Neuron (in vitro differentiated cells): ENCODE data around the gene KLHL42.

Experiments used
- H2AFZ ChIP-seq: one replicate; pipeline ENCODE4 v1.6.1; 2013; ENCODE audit warnings: low read depth, mild to moderate bottlenecking, inconsistent platforms, low read length, moderate library complexity
- H3K27me3 ChIP-seq: one replicate; pipeline ENCODE4 v1.6.1; 2013; ENCODE audit warnings: low read length; ENCODE audit not compliant: insufficient read depth
- H3K36me3 ChIP-seq: one replicate; pipeline ENCODE4 v1.6.1; 2013; ENCODE audit warnings: low read length; ENCODE audit not compliant: insufficient read depth
- H3K4me1 ChIP-seq: one replicate; pipeline ENCODE4 v1.6.1; 2013; ENCODE audit warnings: low read length; ENCODE audit not compliant: insufficient read depth
- H3K4me3 ChIP-seq: 2 replicates; pipeline ENCODE4 v1.5.1; 2013; ENCODE audit warnings: mild to moderate bottlenecking, low read length, moderate library complexity
- H3K9me3 ChIP-seq: one replicate; pipeline ENCODE4 v1.6.1; 2013; ENCODE audit warnings: low read length

Gene KLHL42

GRCh38 chr12:27766587-27766986, 13.4 kb upstream of the KLHL42 start:
- no peak overlapping the region for H2AFZ ChIP-seq
- no peaks in the 10 kb centered on the region for H3K36me3 ChIP-seq
- no peaks in the 10 kb centered on the region for H3K9me3 ChIP-seq
- no peaks in the 10 kb centered on the region for H3K4me1 ChIP-seq
- H3K27me3 ChIP-seq: no peaks in the 10 kb centered on the region
- no peak overlapping the region for H3K4me3 ChIP-seq

DNA sequence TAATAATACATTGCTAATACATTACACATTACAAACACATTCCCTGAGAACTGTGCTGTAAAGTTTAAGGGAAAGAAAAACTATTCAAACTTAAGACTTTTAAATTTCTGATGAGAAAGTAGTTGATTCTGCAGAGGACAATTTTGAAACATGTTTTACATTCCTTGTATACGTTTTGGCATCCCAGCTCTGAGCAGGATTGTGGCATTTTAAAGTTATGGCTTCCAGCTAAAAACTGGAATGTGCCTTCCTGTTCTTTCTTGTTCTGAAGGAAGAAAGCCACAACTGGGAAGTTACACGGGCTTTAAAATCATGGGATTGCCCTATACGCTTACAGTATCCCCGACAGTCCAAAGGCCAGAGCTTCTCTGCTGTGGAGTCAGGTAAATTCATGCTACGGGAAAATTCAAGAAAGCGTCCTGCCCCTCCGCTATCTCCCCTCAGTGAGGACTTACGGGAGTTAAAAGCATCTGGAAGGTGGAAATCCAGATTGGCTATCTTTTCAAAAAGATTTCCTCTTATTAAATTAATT, 10.8 kb upstream of the KLHL42 start:
- no peak overlapping the region for H3K4me3 ChIP-seq
- no peaks in the 10 kb centered on the region for H3K9me3 ChIP-seq
- H2AFZ ChIP-seq: no peak overlapping the region
- H3K27me3 ChIP-seq: no peaks in the 10 kb centered on the region
- H3K4me1 ChIP-seq: no peaks in the 10 kb centered on the region
- H3K36me3 ChIP-seq: no peaks in the 10 kb centered on the region

DNA sequence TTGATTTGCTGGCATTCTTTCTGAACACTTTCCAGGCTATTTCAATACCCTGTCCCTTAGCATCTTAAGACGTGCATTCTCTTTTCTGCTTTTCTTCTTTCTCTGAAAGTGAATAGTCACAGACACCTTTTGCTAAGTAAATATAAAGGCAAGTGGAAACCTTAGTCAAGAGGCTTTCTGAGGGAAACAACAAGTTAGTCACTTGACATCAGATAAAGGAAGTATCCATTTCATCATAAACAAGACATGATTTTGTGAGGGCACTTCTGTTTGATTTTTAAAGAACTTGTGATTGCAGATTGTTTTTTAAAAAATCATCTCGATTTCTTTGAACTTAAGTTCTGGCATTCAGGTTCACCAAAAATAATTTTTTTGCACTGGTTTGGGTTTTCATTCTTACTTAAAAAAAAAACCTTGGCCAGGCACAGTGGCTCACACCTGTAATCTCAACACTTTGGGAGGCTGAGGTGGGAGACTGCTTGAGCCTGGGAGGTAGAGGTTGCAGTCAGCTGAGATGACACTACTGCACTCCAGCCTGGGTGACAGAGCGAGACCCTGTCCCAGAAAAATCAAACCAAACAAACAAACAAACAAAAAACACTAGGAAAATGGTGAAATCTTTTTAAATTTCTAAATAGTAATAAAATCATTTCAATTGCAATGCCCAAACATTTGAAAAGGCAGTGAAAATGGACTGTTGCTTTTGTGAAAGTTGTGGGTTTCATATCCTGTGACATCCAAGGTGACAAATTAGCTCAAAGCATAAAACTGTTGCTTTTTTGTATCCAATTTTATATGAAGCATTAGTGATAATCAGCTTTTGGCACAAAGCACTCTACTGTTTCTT, 8.3 kb upstream of the KLHL42 start:
- Histone ChIP-seq H3K9me3 (no peaks in the 10 kb centered on the region), H3K27me3 (no peaks in the 10 kb centered on the region), H3K4me1 (no peaks in the 10 kb centered on the region), H2AFZ (no peak overlapping the region), H3K4me3 (no peak overlapping the region), H3K36me3 (no peaks in the 10 kb centered on the region)

GRCh38 chr12:27772328-27773049, 7.5 kb upstream of the KLHL42 start:
- Histone ChIP-seq H3K4me3 (no peak overlapping the region), H2AFZ (no peak overlapping the region)

DNA sequence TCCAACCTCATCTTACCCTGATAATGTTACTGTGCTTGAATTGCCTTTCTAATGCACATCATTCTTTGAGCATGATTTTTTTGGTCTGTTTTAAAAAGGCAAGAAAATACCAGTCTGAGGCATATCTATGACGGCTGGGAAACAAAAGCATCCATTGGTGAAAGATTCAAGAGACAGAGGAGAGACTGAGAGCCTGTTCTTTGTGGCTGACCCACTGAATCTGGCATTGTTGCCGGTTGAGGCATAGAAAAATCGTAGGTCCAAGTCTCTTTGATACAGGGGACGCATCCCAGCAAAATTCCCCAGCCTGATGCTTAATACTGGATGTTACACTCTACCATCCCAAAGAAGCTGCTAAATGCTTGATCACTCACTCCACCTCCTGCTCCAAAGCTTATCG, 2.9 kb upstream of the KLHL42 start:
- no peak overlapping the region for H2AFZ ChIP-seq
- peaks cover 6% of the 10 kb centered on the region for H3K36me3 ChIP-seq
- H3K27me3 ChIP-seq: no peaks in the 10 kb centered on the region
- H3K4me1 ChIP-seq: peaks cover 17% of the 10 kb centered on the region
- H3K4me3 ChIP-seq: no peak overlapping the region
- no peaks in the 10 kb centered on the region for H3K9me3 ChIP-seq

More at GRCh38 chr12:27772328-27773049, 7.5 kb upstream of the KLHL42 start:
- Histone ChIP-seq H3K9me3 (no peaks in the 10 kb centered on the region), H3K27me3 (no peaks in the 10 kb centered on the region), H3K4me1 (no peaks in the 10 kb centered on the region), H3K36me3 (no peaks in the 10 kb centered on the region)

DNA sequence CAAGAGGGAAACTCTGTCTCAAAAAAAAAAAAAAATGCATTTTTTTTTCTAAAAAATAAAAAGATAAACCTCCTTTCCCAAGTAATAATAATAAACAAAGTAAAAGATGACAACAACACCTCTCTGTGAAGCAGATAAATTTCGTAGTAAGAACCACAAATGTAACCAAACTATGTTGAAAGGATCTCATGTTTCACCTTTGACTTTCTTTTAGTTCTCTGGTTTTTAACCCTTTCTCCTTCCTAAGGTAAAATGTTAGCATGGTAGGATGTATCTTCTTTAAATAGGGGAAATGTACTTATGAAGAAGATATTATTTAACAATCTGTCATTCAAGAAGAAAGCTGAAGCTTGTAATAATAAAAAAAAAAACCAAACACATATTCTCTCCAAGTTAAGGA, 1.8 kb upstream of the KLHL42 start:
- H2AFZ ChIP-seq: no peak overlapping the region
- peaks cover 24% of the 10 kb centered on the region for H3K4me1 ChIP-seq
- H3K9me3 ChIP-seq: no peaks in the 10 kb centered on the region
- H3K4me3 ChIP-seq: no peak overlapping the region
- H3K27me3 ChIP-seq: no peaks in the 10 kb centered on the region
- H3K36me3 ChIP-seq: peaks cover 11% of the 10 kb centered on the region

- H3K4me1 ChIP-seq: peaks cover 24% of the 10 kb centered on the region
- peaks cover 2% of the 10 kb centered on the region for H3K9me3 ChIP-seq
- no peaks in the 10 kb centered on the region for H3K27me3 ChIP-seq
- H3K4me3 ChIP-seq: peak overlapping the region; percentile 59
- H3K36me3 ChIP-seq: peaks cover 11% of the 10 kb centered on the region
- peak overlapping the region; percentile 64 for H2AFZ ChIP-seq
Observed at GRCh38 chr12:27779416-27779919, 565 bp upstream of the KLHL42 start.

DNA sequence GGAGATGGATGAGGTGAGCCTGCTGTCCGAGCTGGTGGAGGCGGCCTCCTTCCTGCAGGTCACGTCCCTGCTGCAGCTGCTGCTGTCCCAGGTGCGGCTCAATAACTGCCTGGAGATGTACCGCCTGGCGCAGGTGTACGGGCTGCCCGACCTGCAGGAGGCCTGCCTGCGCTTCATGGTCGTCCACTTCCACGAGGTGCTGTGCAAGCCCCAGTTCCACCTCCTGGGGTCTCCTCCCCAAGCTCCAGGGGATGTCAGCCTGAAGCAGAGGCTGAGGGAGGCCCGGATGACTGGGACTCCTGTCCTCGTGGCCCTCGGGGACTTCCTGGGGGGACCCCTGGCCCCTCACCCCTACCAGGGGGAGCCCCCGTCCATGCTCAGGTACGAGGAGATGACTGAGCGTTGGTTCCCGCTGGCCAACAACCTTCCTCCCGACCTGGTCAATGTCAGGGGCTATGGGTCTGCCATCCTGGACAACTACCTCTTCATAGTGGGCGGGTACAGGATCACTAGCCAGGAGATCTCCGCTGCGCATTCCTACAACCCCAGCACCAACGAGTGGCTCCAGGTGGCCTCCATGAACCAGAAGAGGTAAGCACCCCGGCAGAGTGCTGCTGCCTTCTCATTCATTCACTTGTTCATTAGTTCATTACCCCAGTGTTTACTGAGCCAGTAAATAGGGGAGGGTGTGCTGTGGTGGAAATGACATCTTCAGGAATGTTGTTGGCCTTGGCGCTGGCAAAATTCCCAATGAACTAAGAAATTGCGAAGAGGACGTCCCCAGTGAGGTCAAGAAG, 777 bp downstream of the KLHL42 start:
- Histone ChIP-seq H3K4me3 (peak overlapping the region; percentile 59), H3K9me3 (peaks cover 2% of the 10 kb centered on the region), H3K27me3 (no peaks in the 10 kb centered on the region), H3K4me1 (peaks cover 24% of the 10 kb centered on the region), H3K36me3 (peaks cover 13% of the 10 kb centered on the region), H2AFZ (peak overlapping the region; percentile 64)

- H3K4me3 ChIP-seq: peak overlapping the region; percentile 59
- peaks cover 13% of the 10 kb centered on the region for H3K36me3 ChIP-seq
- H3K9me3 ChIP-seq: peaks cover 2% of the 10 kb centered on the region
- no peaks in the 10 kb centered on the region for H3K27me3 ChIP-seq
- H3K4me1 ChIP-seq: peaks cover 24% of the 10 kb centered on the region
- H2AFZ ChIP-seq: no peak overlapping the region
Observed at GRCh38 chr12:27781680-27782079, 1.6 kb downstream of the KLHL42 start.

- no peak overlapping the region for H2AFZ ChIP-seq
- H3K4me1 ChIP-seq: peaks cover 24% of the 10 kb centered on the region
- H3K4me3 ChIP-seq: peak overlapping the region; percentile 59
- H3K27me3 ChIP-seq: no peaks in the 10 kb centered on the region
- H3K9me3 ChIP-seq: peaks cover 2% of the 10 kb centered on the region
- H3K36me3 ChIP-seq: peaks cover 14% of the 10 kb centered on the region
Observed at GRCh38 chr12:27782481-27782880, 2.4 kb downstream of the KLHL42 start.

GRCh38 chr12:27785882-27786570, 6.0 kb downstream of the KLHL42 start:
- Histone ChIP-seq H3K36me3 (peaks cover 33% of the 10 kb centered on the region), H3K4me3 (no peak overlapping the region), H2AFZ (no peak overlapping the region), H3K4me1 (peaks cover 18% of the 10 kb centered on the region), H3K27me3 (no peaks in the 10 kb centered on the region), H3K9me3 (peaks cover 2% of the 10 kb centered on the region)

- Histone ChIP-seq H3K27me3 (no peaks in the 10 kb centered on the region), H3K4me3 (no peak overlapping the region), H2AFZ (no peak overlapping the region), H3K9me3 (peaks cover 2% of the 10 kb centered on the region), H3K4me1 (peaks cover 2% of the 10 kb centered on the region), H3K36me3 (peaks cover 35% of the 10 kb centered on the region)
Observed at GRCh38 chr12:27787559-27787958, 7.5 kb downstream of the KLHL42 start.
